ENCODE data around the gene SENP1. TPM values are rescaled to one million over a fixed set of nuclear protein-coding genes. Genes with fewer than 3 reads are reported as not detected.
"Not testable (repeated sequence)": the region's sequence is repeated elsewhere in the genome, so short reads cannot be mapped to it uniquely, and the experiment has no call there.

SENP1 gene
- total and polyA plus RNA-seq, 11 donors, result 2.1 to 13.6 (median 8.6) TPM

- Histone ChIP-seq H3K4me1 (peaks cover 0 to 31% (median 10%) of the 10 kb centered on the region in 12 donors), H3K27me3 (no peaks in the 10 kb centered on the region), H3K4me3 (peak overlapping the region in 9 of 12 donors; percentile 63 to 97 (median 71)), H3K36me3 (peaks cover 0 to 9% (median 7%) of the 10 kb centered on the region in 9 donors), H3K27ac (peak overlapping the region in 10 of 12 donors; percentile 14 to 95 (median 80)), H3K9me3 (no peaks in the 10 kb centered on the region)
- TF ChIP-seq CTCF (IDR thresholded peaks at IDR 0.05) (no peak), POLR2A (IDR thresholded peaks at IDR 0.05) (no peak)
- intact Hi-C loops (cut with DNase I), result no loop called here
- no peak for DNase-seq
- WGBS, 4 donors, result 28 to 44% (median 31%) methylated on average over 3 of the region's 3 CpGs
- no peak for ATAC-seq
These were observed 12.5 kb upstream of the SENP1 start for GRCh38 chr12:48118284-48118871.

GRCh38 chr12:48115957-48116356 is 10.1 kb upstream of the SENP1 start:
- H3K4me3 ChIP-seq, result no peak overlapping the region
- H3K9me3 ChIP-seq, result no peaks in the 10 kb centered on the region
- no peak for ATAC-seq
- DNase-seq, result no peak
- intact Hi-C loops (cut with DNase I), result no loop called here
- 77 to 85% (median 82%) methylated on average over 1 of the region's 1 CpG for WGBS, 4 donors
- H3K27ac ChIP-seq, result no peak overlapping the region
- H3K27me3 ChIP-seq, result no peaks in the 10 kb centered on the region
- no peak for TF ChIP-seq POLR2A (IDR thresholded peaks at IDR 0.05)
- TF ChIP-seq CTCF (IDR thresholded peaks at IDR 0.05), result no peak
- no peaks in the 10 kb centered on the region for H3K36me3 ChIP-seq
- peaks cover 0 to 21% (median 9%) of the 10 kb centered on the region in 12 donors for H3K4me1 ChIP-seq

GRCh38 chr12:48111312-48111693 is 5.4 kb upstream of the SENP1 start:
- H3K27me3 ChIP-seq; H3K4me3 ChIP-seq; H3K27ac ChIP-seq; ATAC-seq; H3K9me3 ChIP-seq; H3K36me3 ChIP-seq; DNase-seq; intact Hi-C loops (cut with DNase I): not testable (repeated sequence)
- H3K4me1 ChIP-seq, result peaks cover 0 to 11% (median 7%) of the 10 kb centered on the region in 12 donors
- WGBS, 4 donors, result 95 to 96% (median 96%) methylated on average over 5 of the region's 5 CpGs

GRCh38 chr12:48110691-48111311 is 4.9 kb upstream of the SENP1 start:
- no peak for TF ChIP-seq CTCF (IDR thresholded peaks at IDR 0.05)
- no peak for TF ChIP-seq POLR2A (IDR thresholded peaks at IDR 0.05)
- DNase-seq (no peak), ATAC-seq (no peak)
- intact Hi-C loops (cut with DNase I), result no loop called here
- Histone ChIP-seq H3K27ac (no peak overlapping the region), H3K4me3 (no peak overlapping the region), H3K36me3 (no peaks in the 10 kb centered on the region), H3K4me1 (peaks cover 0 to 12% (median 8%) of the 10 kb centered on the region in 12 donors), H3K27me3 (no peaks in the 10 kb centered on the region), H3K9me3 (no peaks in the 10 kb centered on the region)
- 78 to 100% (median 80%) methylated on average over 1 of the region's 1 CpG for WGBS, 4 donors

All from heart left ventricle (tissue), 16 donors.